C4-2B (cell line): ENCODE measurements around the gene ASB11.

Source experiments
- CTCF ChIP-seq: fragments of 450-650 bp; conservative IDR thresholded peaks from 2 replicates; pipeline ENCODE4 v1.5.1; 2017; ENCODE audit warnings: mild to moderate bottlenecking
- ZFX ChIP-seq: fragments of 450-650 bp; IDR thresholded peaks from 2 replicates; pipeline ENCODE4 v1.6.1; 2017

DNA sequence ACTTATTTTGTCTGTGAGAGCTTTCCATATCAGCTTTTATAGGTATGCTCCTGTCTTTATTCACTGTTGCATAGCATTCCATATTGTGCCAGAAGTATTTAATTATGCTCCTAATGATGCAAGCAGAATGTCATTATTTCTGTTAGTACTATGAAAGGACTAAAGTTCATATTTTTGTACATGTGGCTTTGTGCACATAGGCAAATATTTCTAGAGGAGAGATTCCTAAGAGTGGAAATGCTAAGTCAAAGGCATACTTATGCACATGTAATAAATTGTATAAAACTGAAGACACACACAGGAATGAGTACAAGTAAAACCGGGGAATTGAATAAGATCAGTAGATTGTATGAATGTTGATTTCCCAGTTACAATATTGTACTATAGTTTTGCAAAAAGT, 43.7 kb downstream of the ASB11 start:
- no peak for TF ChIP-seq CTCF
- no peak for TF ChIP-seq ZFX
